SK-N-SH (cell line): Measurements from ENCODE around the gene ZNF563. TPM values are rescaled to one million over a fixed set of nuclear protein-coding genes. Genes with fewer than 3 reads are reported as not detected.
"Not testable (repeated sequence)": the region's sequence is repeated elsewhere in the genome, so short reads cannot be mapped to it uniquely, and the experiment has no call there.

ENCODE experiments used
- CTCF ChIA-PET: fragments of 300-600, 350-600 bp; formaldehyde crosslinking; extraction: SDS; loops from one replicate; lab custom pipeline; 2021; lab: Yijun Ruan, JAX
- POLR2A ChIA-PET: fragments of 350-600 bp; sonication (Branson Sonifier 250); formaldehyde crosslinking; extraction: SDS; loops from one replicate; lab custom pipeline; 2020; ENCODE audit warnings: antibody characterized with exemption, inconsistent platforms; lab: Yijun Ruan, JAX
- DNase-seq: peaks from one replicate; pipeline ENCODE4 v3.0.0; 2012
- H2AFZ ChIP-seq: fragments of 200-600 bp; sonication (generic); 2 replicates; pipeline ENCODE4 v1.8.1; 2016; ENCODE audit warnings: antibody characterized with exemption, mild to moderate bottlenecking, low read depth
- H3F3A ChIP-seq: fragments of 200-600 bp; sonication (generic); replicated peaks from 2 replicates; pipeline ENCODE3; 2016; ENCODE audit warnings: antibody characterized with exemption, mild to moderate bottlenecking; ENCODE audit not compliant: insufficient read depth
- H3K27ac ChIP-seq, 2 experiments: fragments of 200-500 bp in 1 of 2; fragments of 200-600 bp in 1 of 2; sonication (Bioruptor generic) in 1 of 2; sonication (generic), shearing (Covaris generic) in 1 of 2; 2 replicates each; pipeline versions ENCODE4 v1.5.1 to v1.6.1; 2014 to 2016; ENCODE audit warnings: low read depth in 2 of 2, inconsistent platforms in 1 of 2, low read length in 1 of 2, mild to moderate bottlenecking in 1 of 2, mixed read lengths in 1 of 2
- H3K27me3 ChIP-seq: fragments of 200-600 bp; sonication (generic), shearing (Covaris generic); 2 replicates; pipeline ENCODE4 v1.6.1; 2016; ENCODE audit warnings: mixed run types; ENCODE audit not compliant: insufficient read depth
- H3K36me3 ChIP-seq, 2 experiments: fragments of 200-500 bp in 1 of 2; fragments of 200-600 bp in 1 of 2; sonication (Bioruptor generic) in 1 of 2; sonication (generic) in 1 of 2; replicated peaks in 1 of 2; 2 replicates each; pipeline versions ENCODE3 to v1.5.1; 2014 to 2016; ENCODE audit warnings: low read length in 1 of 2, mild to moderate bottlenecking in 1 of 2; ENCODE audit not compliant: insufficient read depth in 2 of 2, control insufficient read depth in 1 of 2
- H3K4me1 ChIP-seq, 2 experiments: fragments of 200-500 bp in 1 of 2; fragments of 200-600 bp in 1 of 2; sonication (Bioruptor generic) in 1 of 2; sonication (generic), shearing (Covaris generic) in 1 of 2; 2 replicates each; pipeline versions ENCODE4 v1.5.1 to v1.6.1; 2014 to 2016; ENCODE audit warnings: low read depth in 1 of 2, low read length in 1 of 2, mixed run types in 1 of 2; ENCODE audit not compliant: insufficient read depth in 2 of 2, control insufficient read depth in 1 of 2
- H3K4me2 ChIP-seq: fragments of 200-600 bp; sonication (generic), shearing (Covaris generic); 2 replicates; pipeline ENCODE4 v1.6.1; 2017; ENCODE audit warnings: mixed run types
- H3K4me3 ChIP-seq, 2 experiments: fragments of 200-500 bp in 1 of 2; fragments of 200-600 bp in 1 of 2; sonication (Bioruptor generic) in 1 of 2; sonication (generic), shearing (Covaris generic) in 1 of 2; 2 replicates each; pipeline versions ENCODE4 v1.5.1 to v1.8.1; 2014 to 2016; ENCODE audit warnings: low read depth in 2 of 2, inconsistent platforms in 1 of 2, low read length in 1 of 2, mild to moderate bottlenecking in 1 of 2, mixed read lengths in 1 of 2, moderate library complexity in 1 of 2
- H3K79me2 ChIP-seq: fragments of 200-600 bp; sonication (generic); 2 replicates; pipeline ENCODE4 v1.8.1; 2017; ENCODE audit warnings: mild to moderate bottlenecking; ENCODE audit not compliant: insufficient read depth
- H3K9ac ChIP-seq: fragments of 200-600 bp; sonication (generic); 2 replicates; pipeline ENCODE4 v1.6.1; 2017; ENCODE audit warnings: mixed run types
- H3K9me2 ChIP-seq: fragments of 200-600 bp; sonication (generic); 2 replicates; pipeline ENCODE4 v1.6.1; 2017; ENCODE audit warnings: mixed run types
- H3K9me3 ChIP-seq: fragments of 200-600 bp; sonication (generic); 2 replicates; pipeline ENCODE4 v1.6.1; 2017; ENCODE audit warnings: mixed run types, mild to moderate bottlenecking, moderate library complexity
- H4K20me1 ChIP-seq: fragments of 200-600 bp; sonication (generic); 2 replicates; pipeline ENCODE4 v1.6.1; 2017; ENCODE audit warnings: mild to moderate bottlenecking, mixed run types; ENCODE audit not compliant: insufficient read depth
- CTCF ChIP-seq: fragments of 200-600 bp; sonication (generic); IDR thresholded peaks from 2 replicates; pipeline ENCODE4 v1.6.1; 2017; ENCODE audit warnings: antibody characterized with exemption, mild to moderate bottlenecking, moderate library complexity
- ELF1 ChIP-seq: IDR thresholded peaks from 2 replicates; pipeline ENCODE4 v1.4.0; 2012
- POLR2AphosphoS5 ChIP-seq: IDR thresholded peaks from 2 replicates; pipeline ENCODE4 v1.6.1; 2012; ENCODE audit warnings: low read depth, low read length
- WGBS: methylation state at CpG from one replicate; pipeline ENCODE4 v1.1.6; 2017; ENCODE audit warnings: low lambda C conversion rate; 5-methylcytosine and 5-hydroxymethylcytosine counted together
- polyA plus RNA-seq, 3 experiments: library from polyadenylated mRNA; depleted of rRNA; stranded (reverse); fragments of >200 nt; gene quantifications; 2 replicates each; pipeline ENCODE4 v1.2.3, GENCODE V29; 2012
- TF ChIP-seq, protein P1 (sequence below): IDR thresholded peaks from 2 replicates; pipeline ENCODE4 v1.6.1; 2012; ENCODE audit warnings: mild to moderate bottlenecking, low read depth, low read length, moderate library complexity

Gene ZNF563
- polyA plus RNA-seq, 1 of the 3 experiments (the other 2 are of a cell fraction) = 0.99 TPM

GRCh38 chr19:12364391-12365235 is 31.2 kb upstream of the ZNF563 start (continued):
- TF ChIP-seq, protein P1, sequence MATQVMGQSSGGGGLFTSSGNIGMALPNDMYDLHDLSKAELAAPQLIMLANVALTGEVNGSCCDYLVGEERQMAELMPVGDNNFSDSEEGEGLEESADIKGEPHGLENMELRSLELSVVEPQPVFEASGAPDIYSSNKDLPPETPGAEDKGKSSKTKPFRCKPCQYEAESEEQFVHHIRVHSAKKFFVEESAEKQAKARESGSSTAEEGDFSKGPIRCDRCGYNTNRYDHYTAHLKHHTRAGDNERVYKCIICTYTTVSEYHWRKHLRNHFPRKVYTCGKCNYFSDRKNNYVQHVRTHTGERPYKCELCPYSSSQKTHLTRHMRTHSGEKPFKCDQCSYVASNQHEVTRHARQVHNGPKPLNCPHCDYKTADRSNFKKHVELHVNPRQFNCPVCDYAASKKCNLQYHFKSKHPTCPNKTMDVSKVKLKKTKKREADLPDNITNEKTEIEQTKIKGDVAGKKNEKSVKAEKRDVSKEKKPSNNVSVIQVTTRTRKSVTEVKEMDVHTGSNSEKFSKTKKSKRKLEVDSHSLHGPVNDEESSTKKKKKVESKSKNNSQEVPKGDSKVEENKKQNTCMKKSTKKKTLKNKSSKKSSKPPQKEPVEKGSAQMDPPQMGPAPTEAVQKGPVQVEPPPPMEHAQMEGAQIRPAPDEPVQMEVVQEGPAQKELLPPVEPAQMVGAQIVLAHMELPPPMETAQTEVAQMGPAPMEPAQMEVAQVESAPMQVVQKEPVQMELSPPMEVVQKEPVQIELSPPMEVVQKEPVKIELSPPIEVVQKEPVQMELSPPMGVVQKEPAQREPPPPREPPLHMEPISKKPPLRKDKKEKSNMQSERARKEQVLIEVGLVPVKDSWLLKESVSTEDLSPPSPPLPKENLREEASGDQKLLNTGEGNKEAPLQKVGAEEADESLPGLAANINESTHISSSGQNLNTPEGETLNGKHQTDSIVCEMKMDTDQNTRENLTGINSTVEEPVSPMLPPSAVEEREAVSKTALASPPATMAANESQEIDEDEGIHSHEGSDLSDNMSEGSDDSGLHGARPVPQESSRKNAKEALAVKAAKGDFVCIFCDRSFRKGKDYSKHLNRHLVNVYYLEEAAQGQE = no peak
- TF ChIP-seq POLR2AphosphoS5 (no peak), CTCF (no peak)

- H3K9ac ChIP-seq, H3K27me3 ChIP-seq, H3K4me3 ChIP-seq, H3K9me3 ChIP-seq, H3K36me3 ChIP-seq, H3K27ac ChIP-seq, H3K79me2 ChIP-seq, H3K4me2 ChIP-seq, H2AFZ ChIP-seq, H4K20me1 ChIP-seq, H3K9me2 ChIP-seq, POLR2A ChIA-PET, CTCF ChIA-PET, DNase-seq, H3K4me1 ChIP-seq, H3F3A ChIP-seq: not testable (repeated sequence)
- 88% methylated on average over 13 of the region's 30 CpGs for WGBS
Measured at GRCh38 chr19:12362236-12362635, 28.8 kb upstream of the ZNF563 start.

DNA sequence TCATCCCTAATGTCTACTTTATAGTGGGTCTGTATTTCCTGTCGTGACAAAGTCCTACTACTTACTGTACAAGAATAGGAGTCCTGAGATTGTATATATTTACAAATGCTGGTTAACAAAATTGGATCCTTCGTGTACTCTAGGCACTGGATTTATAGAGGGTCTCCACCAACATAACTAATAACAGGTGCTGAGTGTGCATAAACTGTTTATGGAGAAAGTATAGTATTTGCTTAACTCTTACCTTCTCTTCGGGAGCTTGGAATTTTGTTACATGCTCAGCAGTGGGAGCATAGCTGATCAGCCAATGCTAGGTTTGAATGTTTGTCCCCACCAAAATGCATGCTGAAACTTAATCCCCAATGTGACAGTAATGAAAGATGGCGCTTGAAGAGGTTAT is 19.9 kb upstream of the ZNF563 start:
- H3K27me3 ChIP-seq = no peaks in the 10 kb centered on the region
- H3K9me2 ChIP-seq = no peaks in the 10 kb centered on the region
- no peaks in the 10 kb centered on the region for H3F3A ChIP-seq
- H3K4me2 ChIP-seq = no peak overlapping the region
- no peak overlapping the region for H3K4me3 ChIP-seq
- H3K9ac ChIP-seq = no peak overlapping the region
- no peak for TF ChIP-seq ELF1
- WGBS = 32% methylated on average over 4 of the region's 4 CpGs
- H3K27ac ChIP-seq = no peak overlapping the region
- H3K36me3 ChIP-seq = peaks cover 6 to 22% of the 10 kb centered on the region in 2 experiments
- H3K79me2 ChIP-seq = no peaks in the 10 kb centered on the region
- H4K20me1 ChIP-seq = no peaks in the 10 kb centered on the region
- ChIA-PET POLR2A (no interaction called here), CTCF (interaction anchor here (1.6 kb wide), 1 partner anchor 262 kb away, joined by 3 read pairs; no protein-coding TSS in a partner anchor)
- H3K4me1 ChIP-seq = no peaks in the 10 kb centered on the region
- DNase-seq = no peak
- peaks cover 31% of the 10 kb centered on the region; the same call in 1 of the 2 replicates for H3K9me3 ChIP-seq
- H2AFZ ChIP-seq = no peak overlapping the region
